HG03520 (cell line): Measurements from ENCODE around the gene RENBP.
"Not testable (repeated sequence)": the region's sequence is repeated elsewhere in the genome, so short reads cannot be mapped to it uniquely, and the experiment has no call there.

Experiments used
- ATAC-seq: cut with Tn5 transposase; IDR thresholded peaks from one replicate; pipeline ENCODE4 v1.9.1; 2021; ENCODE audit warnings: mild to moderate bottlenecking, moderate library complexity; ENCODE audit not compliant: unreplicated experiment

Gene RENBP

DNA sequence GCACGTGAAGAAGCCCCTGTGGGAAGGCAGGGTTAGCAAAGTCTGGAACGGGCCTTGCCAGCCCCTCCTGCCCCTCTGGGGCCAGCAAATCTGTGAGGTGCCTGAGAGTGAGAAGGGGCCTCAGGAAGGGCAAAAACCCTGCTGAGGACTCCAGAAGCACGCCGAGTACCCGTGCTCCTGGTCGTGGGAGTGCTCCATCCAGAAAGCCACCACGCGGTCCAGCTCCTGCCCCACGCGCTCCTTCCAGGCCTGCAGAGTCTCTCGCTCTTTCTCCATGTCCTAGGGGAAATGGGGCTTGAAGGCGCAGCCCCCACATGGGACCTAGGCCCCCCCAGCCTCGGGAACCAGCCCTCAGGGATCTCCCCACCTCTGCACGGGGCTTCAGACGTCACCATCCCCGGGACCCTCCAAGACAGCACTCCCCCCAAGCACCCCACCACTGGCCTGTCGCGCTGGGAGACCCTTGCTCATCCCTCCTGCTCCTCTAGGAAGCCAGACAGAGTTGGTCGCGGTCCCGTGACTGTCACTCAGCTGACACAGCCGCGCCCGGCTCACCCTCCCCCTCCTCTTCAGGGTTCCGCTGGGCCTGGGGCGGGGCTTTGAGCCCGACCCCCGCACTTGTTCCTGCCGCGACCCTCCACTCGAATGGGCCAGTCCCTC lies at the start of gene RENBP:
TSS of gene RENBP (minus strand) at position 504 of the 660 bp plus-strand sequence. CDS start at position 471, 33 bp downstream.
- no peak for ATAC-seq

GRCh38 chrX:153993978-153994377 lies 49.5 kb upstream of the RENBP start:
- no peak for ATAC-seq

GRCh38 chrX:153993079-153993478 lies 48.6 kb upstream of the RENBP start:
- ATAC-seq, result no peak

DNA sequence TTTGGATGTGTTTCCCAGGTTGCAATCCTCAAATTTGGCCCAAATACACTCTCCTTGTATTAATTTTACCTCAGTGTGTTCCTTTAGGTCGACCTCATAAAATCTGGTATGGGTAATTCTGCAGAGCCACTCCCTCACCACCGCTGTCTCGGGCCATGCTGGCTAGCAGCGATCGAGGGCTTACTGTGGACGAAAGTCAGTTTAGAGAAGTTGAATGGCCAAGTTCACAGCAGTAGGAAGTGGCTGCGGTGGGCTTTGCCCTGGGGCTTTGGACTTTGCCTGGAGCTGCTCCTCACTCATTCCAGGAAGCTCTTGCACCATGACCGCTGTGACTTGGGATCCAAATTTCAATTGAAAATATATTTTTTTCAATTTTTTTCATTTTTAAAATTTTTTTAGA lies 47.7 kb upstream of the RENBP start:
- ATAC-seq, result no peak

- no peak for ATAC-seq
Observed at GRCh38 chrX:153991013-153991580, 46.7 kb upstream of the RENBP start.

- ATAC-seq, result no peak
Observed at GRCh38 chrX:153989973-153990655, 45.7 kb upstream of the RENBP start.

DNA sequence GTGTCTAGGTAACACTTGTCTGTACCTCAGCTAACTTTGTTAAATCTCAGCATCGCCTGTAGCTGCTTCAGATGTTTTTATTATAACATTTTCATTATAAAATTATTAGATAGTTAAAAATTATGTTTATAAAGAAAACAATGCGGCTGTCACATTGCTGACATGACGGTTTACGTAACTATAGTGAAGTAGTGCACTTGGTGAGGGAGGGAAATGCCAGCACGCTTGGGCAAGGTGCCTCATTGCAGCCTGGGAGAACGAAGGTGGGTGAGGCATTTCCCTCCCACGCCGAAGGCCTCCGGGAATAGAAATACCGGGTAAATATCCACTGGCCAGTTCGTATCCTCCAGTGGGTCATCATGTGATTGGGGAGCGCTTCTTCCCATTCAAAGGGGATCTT lies 44.0 kb upstream of the RENBP start:
- ATAC-seq, result no peak

DNA sequence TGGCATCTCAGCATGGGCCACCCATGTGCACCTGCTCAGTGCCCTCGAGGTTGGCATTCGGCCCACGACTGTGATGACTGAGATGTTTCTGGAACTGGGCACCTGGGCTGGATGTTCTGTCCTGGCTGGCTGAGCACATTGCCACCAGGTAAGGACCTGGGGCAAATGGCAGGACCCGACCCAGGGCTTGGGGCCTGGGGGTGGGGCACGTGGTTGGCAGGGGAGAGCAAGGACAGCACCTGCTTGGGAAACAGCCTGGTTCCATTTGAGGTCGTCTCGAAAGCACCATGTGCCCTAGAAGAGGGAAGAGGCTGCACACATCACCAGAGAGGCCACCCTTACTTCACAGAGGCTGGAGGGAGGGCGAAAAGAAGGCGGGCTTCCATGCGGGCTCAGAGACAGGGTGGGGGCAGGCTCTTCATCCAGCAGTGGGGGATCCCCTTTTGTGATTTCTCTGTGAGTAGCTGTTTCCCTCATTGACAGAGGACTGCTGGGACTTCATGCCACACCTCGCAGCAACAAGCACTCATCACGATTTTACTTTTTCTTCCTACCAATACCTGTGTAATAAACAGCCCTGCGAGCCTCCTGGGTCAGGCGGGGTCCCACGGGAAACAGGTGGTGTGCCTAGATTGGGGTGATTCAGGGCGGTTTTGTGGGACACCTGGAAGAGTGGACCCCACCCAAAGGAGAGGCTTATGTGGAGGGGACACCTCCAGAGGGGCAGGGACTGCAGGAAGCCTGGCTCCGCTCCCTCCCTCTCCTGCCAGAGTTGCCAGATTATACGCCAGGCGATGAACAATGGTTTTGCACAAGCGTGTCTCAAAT lies 40.1 kb upstream of the RENBP start:
- no peak for ATAC-seq

DNA sequence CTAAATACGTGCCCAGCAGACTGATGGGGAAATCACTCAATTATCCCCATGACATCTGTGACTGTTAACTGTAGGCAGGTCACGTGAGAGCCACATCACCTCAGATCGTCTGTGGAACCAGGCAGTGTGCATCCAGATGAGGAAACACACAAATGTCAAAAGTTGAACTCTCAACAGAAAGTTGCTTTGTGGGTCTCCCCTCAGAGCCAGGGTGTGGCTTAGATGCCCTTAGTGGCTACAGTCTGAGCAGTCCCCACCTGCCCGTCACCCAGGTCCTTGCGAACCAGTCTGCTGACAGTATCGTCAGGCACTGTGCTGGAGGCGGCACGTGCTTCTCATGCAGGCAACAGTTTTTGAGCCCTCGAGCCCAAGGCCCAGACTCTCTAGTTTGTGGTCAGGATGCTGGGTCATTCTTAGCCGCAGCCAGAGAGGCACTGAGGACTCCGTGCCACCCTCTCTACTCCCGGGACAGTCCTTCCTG lies 38.9 kb upstream of the RENBP start:
- no peak for ATAC-seq

GRCh38 chrX:153981771-153982533 lies 37.5 kb upstream of the RENBP start:
- no peak for ATAC-seq

DNA sequence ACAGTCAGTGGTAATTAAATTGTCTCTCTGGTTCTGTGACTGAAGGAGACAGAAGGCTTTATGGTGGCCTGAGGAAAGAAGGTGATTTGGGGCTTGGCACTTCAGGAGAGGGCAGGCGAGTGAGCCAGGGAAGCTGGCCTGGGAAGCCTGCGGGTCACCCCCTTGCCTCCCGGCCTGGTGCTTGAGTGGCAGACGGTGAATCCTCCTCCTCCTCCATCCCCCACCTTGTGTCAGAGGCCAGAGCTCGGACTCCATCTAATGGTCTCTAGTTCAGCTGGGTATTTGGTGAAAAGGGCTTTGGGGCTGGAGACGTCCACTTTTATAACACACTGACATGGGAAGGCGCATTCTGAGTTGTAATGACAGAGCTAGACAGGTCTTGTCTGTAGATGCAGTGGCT lies 36.8 kb upstream of the RENBP start:
- ATAC-seq, result no peak

- ATAC-seq, result not testable (repeated sequence)
Observed at GRCh38 chrX:153980394-153980793, 36.0 kb upstream of the RENBP start.

- no peak for ATAC-seq
Observed at GRCh38 chrX:153974726-153975286, 30.4 kb upstream of the RENBP start.

DNA sequence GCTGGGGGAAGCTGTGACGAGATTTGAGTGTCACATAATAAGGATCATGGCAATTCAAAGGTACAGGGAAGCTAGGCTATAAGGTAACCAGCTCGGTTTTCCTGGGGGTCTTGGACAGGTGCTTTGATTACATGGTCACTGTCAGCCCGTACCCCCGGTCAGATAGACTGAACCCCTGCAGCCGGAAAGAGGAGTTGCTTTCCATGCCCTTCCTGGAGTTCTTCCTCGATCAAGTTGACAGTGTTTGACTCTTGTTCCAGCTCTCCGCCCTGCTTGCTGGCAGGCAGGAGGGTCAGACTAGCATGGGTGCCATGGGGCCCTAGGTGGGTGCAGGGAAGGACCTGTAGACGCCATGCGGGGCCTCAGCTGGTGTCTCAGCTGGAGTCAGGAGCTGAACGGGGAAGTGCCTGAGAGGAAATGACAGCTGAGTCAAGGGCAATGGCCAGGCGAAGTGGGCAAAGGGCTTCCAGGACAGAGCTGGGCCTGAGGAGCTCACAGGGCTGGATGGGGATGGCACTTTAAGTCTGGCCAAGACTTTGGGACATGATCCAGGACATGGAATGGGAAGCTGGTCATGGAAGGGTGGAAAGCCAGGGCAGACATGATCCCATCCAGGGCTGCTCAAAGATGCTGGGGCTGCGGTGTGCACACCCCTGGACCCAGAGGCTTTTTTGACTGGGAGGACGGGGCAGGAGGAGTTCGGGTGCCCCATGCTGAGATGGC lies 29.7 kb upstream of the RENBP start:
- ATAC-seq, result no peak

DNA sequence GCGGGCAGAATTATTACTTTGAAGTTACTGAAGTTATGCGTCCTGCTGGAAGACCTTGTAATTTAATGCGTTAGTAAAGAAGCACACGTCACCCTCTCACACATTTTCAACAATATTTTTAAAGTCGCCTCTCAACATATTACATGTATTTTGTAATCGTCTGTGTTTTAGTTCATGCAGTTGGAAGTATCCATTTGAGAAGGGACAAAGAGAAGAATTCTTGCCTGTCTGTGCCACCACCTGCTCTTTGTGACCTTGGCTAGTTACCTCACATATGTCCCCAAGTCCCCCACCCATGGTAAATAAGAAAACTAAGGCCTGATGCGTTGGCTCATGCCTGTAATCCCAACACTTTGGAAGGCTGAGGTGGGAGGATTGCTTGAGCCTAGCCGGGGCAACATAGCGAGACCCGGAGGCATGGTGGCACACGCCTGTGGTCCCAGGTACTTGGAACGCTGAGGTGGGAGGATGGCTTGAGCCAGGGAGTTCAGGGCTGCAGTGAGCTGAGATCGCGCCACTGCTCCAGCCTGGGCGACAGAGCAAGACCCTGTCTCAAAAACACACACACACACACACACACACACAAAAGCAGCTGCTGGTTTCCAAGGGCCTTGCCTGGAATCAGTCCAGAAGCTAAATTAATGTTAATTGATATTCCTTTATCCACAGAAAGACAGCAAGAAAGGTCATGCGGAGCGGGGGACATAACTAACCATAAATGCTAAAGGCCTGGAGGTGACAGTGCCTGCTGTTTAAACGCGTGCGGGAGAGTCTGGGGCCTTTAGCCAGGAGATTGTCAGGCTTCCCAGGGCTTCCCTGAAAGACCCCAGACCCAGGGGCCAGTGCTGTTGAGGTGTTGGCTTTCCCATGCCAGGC lies 28.9 kb upstream of the RENBP start:
- ATAC-seq, result no peak

GRCh38 chrX:153972368-153973126 lies 28.1 kb upstream of the RENBP start, which contains the start of gene TMEM187:
TSS of gene TMEM187 (plus strand) at chrX:153972754. CDS start at chrX:153982063, 9,309 bp downstream.
- peak; percentile 54 for ATAC-seq

GRCh38 chrX:153971450-153972367 lies 27.3 kb upstream of the RENBP start, which contains the start of gene HCFC1:
TSS of gene HCFC1 (minus strand) at chrX:153971818. CDS start at chrX:153970840, 978 bp downstream.
- peak; percentile 37 for ATAC-seq
